Subcutaneous adipose tissue (tissue), 4 donors: ENCODE data around the gene CORO1C. TPM values are rescaled to one million over a fixed set of nuclear protein-coding genes. Genes with fewer than 3 reads are reported as not detected.

Experiments used
- CTCF ChIP-seq: fragments of 450-650 bp; IDR thresholded peaks from one replicate; pipeline ENCODE4 v1.5.1; 2016; ENCODE audit warnings: low read depth, mild to moderate bottlenecking, control low read depth, antibody characterized with exemption, moderate library complexity
- total RNA-seq, 4 donors: library from RNA; depleted of rRNA; stranded (reverse); fragments of >200 nt; gene quantifications; one replicate each; pipeline ENCODE4 v1.1.0, GENCODE V29; 2016

The CORO1C gene
- total RNA-seq, 4 donors from 2014 or later = 151 to 320 (median 199) TPM

- TF ChIP-seq CTCF = no peak
These were observed 35.0 kb downstream of the CORO1C start for GRCh38 chr12:108696111-108696995.

- TF ChIP-seq CTCF = no peak
These were observed 36.5 kb downstream of the CORO1C start for GRCh38 chr12:108694812-108695278.

- TF ChIP-seq CTCF = no peak
These were observed 37.6 kb downstream of the CORO1C start for GRCh38 chr12:108693751-108694150.

GRCh38 chr12:108693186-108693730 lies 38.1 kb downstream of the CORO1C start:
- TF ChIP-seq CTCF = no peak

GRCh38 chr12:108691998-108692808 lies 39.1 kb downstream of the CORO1C start:
- TF ChIP-seq CTCF = no peak

- TF ChIP-seq CTCF = no peak
These were observed 39.9 kb downstream of the CORO1C start for GRCh38 chr12:108691175-108691997.
